IPS-18c (cell line): ENCODE data around the gene EHD4.

Experiments used
- H3K4me3 ChIP-seq: 2 replicates; pipeline ENCODE4 v1.7.0; 2013; ENCODE audit warnings: low read depth, mild to moderate bottlenecking, low read length, moderate library complexity; ENCODE audit not compliant: insufficient read depth
- H3K9me3 ChIP-seq: one replicate; pipeline ENCODE4 v1.6.1; 2013; ENCODE audit warnings: mild to moderate bottlenecking, low read length, moderate library complexity; ENCODE audit not compliant: control insufficient read depth, insufficient read depth

Gene EHD4

DNA sequence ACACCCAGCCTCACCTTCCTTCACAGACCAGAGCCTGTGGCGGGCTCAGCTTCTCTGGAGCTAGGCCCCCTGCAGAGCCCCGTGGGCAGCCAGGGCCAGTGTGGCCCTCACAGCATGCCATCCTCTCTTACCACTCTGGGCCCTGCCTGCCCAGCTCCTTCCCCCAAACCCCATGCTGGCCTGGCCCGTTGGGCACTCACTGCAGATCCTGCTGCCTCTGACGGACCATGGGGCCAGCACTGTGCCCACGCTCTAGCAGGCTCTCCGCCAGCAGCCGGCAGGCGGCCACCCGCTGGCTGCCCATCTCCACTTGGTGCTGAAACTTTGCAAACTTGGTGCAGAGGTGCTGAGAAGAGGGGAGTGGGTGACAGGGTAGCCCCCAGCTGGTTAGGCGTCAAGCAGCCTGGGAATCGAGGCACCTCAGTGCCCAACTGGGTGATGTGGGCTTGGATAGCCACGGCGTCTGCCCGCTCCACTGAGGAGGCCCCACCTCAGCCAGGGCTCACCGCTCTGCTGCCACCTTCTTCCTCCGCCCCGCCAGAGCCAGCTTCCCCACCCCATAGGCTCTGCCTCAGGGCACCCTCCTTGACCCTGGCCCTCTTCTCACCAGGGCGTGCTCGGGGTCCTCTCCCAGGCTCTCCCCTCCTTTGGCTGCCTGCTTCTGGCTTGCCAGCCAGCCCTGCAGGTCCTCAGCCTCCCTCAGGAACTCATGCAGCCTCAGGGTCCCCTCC lies 101.0 kb downstream of the EHD4 start:
- H3K4me3 ChIP-seq: no peak overlapping the region

DNA sequence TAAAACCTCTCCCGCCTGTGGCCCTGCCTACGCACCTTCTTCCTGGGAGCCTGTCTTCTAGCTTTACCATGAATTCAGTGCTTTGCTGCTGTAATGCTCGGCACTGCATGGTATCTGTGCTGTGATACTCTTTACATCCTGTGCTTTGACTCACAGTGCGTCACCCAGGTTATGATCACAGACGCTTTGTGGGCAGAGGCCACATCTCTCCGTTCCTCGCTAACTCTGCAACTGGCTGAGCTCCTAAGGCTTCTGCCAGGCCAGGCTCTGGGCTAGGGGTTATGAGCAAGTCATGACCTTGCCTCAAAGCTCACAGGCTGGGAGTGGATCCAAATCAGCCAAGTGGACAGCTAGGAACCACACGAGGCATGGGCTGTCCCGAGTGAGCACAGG lies 101.7 kb downstream of the EHD4 start:
- peaks cover 2% of the 10 kb centered on the region for H3K9me3 ChIP-seq
- no peak overlapping the region for H3K4me3 ChIP-seq

More for the DNA sequence above, 101.0 kb downstream of the EHD4 start:
- H3K9me3 ChIP-seq: peaks cover under 1% of the 10 kb centered on the region

DNA sequence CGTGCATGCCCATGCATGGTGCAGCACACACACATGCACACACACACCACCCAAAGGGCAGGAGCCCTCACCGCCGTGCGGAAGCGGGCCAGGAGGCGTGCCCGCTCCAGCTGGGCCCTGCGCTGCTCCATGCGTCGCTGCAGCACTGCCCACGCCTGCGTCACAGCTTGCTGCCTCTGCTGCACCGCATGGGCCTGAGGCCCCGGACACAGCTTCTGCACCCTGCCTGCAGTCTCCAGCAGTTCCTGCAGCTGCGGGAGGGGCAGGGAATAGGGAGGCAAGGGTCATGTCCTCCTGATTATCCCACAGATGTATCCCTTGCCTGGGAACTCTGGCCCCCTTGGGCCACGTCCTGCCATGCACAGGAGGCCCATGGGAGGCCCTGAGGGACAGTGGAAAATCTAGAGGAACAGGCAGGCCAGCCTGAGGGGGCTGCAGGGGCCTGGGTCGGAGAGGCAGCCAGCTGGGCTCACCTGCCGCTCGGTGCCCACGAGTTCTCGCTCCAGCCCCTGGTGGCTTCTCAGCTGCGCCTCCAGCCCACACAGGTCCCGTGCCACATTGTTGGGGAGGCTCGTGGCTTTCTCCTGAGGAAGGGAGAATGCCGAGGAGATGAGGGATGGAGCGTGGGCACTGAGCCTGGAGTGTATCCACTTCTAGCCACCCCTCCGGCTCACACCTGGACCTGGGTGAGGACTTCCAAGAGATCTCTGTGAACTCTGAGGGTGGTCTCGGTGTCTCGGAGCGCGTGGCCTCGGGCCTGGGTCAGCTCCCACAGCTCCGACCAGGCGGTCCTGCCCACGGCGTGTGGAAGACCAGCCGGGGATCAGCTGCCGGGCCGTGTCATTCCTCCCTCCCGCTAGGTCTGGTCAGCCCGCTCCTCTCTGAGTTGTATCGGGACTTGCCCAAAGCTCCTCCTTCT lies 102.3 kb downstream of the EHD4 start:
- Histone ChIP-seq H3K9me3 (peaks cover 2% of the 10 kb centered on the region), H3K4me3 (no peak overlapping the region)

DNA sequence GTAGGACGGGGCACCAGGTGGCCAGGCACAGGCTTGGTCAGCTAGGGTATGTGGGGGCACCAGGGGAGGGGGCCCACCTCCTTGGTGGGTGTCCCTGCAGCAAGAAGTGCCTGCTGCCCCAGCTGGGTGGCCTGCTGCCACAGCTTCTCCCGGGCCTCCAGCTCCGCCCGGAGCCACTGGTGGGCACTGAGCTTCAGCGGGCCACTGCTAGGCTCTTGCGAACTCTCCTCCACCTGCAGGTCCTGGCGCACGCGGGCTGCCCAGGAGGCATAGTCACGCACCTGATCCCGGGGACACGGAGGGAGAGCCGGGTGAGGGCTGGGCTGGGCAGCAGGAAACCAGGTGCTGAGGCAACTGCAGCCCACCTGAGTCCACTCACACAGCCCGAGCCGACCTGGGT lies 104.0 kb downstream of the EHD4 start:
- Histone ChIP-seq H3K4me3 (no peak overlapping the region), H3K9me3 (peaks cover 2% of the 10 kb centered on the region)

DNA sequence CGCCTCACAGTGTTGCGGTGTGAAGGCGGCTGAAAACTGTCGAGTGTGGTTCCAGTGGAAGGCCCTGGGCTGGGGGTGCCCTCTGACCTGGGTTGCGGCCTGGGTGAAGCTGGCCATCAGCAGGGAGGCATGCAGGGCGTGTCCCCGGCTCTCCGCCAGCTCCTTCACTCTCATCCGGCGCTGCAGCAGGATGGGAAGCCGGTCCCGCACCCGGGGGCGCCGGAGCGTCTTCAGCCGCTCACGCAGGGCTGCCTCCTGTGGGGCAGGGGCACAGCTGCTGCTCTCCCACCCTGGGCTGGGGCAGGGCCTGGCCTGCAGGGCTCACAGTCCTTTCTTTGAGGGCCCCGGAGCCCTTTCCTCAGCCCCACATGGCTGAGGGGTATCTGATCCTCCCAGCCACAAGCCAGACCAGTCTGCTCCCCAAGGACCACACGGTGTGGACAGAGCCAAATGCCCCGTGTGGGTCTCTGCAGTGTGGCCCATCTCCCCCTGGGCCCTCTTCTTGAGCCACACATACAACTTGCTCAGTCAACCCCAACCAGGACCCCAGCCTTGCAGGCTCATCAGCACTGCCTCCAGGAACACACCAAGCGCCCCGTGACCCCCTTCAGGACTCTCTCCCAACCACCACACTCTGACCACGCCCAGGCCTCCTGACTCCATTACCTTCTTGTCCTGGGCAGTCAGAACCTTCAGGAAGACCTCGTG lies 105.3 kb downstream of the EHD4 start:
- H3K4me3 ChIP-seq: no peak overlapping the region
- peaks cover 2% of the 10 kb centered on the region for H3K9me3 ChIP-seq

DNA sequence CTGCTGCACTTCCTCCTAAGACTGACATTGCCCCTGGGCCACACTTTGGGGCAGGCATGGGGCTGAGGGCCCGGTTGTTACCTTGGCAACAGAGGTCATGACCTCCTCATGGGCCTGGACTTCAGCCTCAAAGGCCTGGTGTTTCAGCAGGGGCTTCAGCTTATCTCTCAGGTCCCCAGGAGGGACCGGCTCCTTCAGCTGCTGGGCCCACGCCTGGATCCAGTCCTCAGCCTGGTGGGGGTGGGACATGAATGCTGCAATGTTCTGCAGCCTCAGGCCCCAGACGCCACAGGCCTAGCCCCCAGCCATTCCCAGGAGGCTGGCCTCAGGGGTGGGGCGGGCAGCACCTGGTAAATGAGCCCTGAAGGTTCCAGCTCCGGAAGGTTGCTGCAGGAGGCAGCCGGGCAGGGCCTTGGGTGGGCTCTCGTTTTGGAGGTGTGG lies 106.1 kb downstream of the EHD4 start:
- Histone ChIP-seq H3K4me3 (no peak overlapping the region), H3K9me3 (peaks cover 2% of the 10 kb centered on the region)

DNA sequence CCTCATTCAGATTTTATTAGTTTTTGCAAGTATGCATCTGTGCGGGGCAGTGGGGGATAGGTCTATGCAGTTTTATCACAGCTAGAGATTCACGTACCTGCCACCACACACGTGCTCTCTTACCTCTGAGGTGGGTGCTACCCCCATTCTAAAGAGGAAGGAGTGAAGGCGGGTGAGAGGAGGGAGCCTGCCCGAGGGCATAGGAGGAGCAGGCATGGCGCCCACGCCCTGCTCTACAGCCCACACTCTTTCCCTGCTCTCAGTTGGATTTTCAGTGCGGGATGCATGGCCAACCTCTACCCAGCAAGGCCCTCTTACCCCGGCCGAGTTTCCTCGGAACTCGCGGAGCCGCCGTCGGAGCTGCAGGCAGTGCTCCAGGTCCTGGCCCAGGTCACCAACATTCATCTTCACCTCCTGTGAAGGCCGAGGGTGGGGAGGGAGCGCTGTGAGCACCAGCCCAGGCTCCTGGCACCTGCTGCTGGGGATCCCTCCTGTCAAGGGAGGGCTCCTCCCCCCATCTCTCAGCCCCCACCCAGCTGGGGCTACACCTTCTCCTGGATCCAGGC lies 106.8 kb downstream of the EHD4 start:
- Histone ChIP-seq H3K9me3 (peaks cover 2% of the 10 kb centered on the region), H3K4me3 (no peak overlapping the region)

DNA sequence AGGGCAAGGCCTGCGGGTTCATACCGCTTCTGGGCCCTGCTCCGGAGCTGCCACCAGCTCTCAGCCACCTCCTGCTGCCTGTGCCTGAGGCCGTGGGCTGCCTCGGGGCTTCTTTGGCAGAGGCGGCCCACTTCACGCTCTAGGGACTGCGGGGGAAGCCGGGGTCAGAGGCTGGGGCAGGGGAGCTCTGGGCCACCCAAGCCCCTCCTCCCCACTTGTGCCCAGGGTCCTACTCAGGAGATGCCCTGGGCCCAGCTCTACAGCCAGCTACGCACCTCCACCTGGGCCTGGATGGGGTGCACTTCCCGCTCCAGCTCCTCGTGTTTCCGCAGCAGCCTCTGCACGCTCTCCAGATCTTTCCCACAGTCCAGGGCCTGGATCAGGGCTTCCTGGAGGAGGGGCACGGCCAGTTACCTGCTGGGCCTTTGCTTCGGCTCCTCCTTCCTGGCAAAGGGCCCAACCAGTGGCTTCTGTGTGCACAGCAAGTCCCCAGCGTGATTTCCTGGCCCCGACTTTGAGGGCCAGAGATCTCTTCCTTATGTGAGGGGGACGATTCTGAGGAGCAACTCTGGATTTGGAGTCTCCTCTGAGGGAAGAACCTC lies 109.7 kb downstream of the EHD4 start:
- Histone ChIP-seq H3K4me3 (no peak overlapping the region), H3K9me3 (peaks cover 2% of the 10 kb centered on the region)

DNA sequence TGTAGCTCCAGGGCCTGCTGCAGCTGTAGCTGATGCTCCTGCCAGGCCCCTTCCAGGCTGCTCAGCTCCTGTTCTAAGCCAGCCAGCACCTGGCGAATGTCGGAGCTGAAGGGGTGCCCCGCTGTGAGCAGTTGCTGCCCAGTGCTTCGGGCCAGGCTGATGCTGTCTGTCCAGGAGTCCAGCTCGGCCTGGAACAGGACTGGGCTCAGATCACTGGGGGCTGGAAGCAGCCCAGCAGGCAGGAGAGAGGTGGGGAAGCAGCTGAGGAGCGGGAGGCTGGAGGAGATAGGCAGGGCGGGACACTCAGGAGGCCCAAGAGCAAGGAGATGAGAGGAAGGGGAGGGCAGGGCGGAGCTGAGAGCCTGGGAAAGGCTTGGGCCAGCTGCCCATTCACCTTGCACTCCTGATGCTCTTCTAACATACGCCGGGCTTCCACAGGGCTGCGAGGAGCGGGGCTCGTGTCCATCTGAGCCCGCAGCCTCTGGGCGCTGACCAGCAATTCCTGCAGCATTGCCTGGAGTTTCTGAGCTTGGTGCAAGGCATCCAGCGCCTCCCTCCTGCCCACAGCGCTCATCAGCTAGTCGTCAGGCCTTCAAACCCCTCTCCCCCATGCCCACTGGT lies 110.5 kb downstream of the EHD4 start:
- peaks cover 2% of the 10 kb centered on the region for H3K9me3 ChIP-seq

DNA sequence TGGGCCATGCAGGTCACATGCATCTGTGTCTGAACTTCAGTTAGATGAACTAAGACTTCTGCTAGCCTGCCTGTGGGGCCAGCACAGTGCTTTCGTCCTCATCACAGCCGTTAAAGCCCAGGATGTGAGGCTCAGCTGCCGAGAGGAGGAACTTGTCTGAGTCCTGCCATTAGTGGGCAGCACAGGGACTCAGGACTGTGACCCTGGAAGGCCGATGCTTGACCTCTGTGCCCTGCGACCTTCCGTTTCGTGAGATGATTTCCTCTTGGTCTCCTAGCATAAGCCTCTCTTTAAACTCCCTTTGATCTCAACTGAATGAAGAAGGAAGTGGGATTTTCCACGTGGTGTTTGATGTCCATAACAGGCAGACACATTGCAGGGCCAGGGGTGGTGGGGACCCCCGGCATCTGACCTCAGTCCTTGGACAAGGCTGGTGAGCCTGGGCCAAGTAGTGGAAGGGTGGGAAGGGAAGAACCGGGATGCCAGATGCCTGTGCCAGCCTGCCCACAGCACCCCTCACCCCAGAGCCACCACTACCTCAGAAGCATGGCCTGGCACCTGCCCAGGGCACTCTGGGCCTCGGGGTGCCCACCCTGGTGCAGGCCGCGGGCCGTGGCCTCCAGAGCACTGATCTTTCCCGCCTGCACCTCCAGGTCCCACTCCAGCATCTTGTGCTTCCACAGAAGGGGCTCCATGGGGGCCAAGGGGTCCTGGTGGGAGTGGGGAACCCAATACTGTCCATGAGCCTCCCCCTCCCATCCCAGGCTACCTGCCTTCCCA lies 112.1 kb downstream of the EHD4 start:
- Histone ChIP-seq H3K4me3 (no peak overlapping the region), H3K9me3 (peaks cover 1% of the 10 kb centered on the region)

More for the DNA sequence above, 110.5 kb downstream of the EHD4 start:
- H3K4me3 ChIP-seq: no peak overlapping the region

DNA sequence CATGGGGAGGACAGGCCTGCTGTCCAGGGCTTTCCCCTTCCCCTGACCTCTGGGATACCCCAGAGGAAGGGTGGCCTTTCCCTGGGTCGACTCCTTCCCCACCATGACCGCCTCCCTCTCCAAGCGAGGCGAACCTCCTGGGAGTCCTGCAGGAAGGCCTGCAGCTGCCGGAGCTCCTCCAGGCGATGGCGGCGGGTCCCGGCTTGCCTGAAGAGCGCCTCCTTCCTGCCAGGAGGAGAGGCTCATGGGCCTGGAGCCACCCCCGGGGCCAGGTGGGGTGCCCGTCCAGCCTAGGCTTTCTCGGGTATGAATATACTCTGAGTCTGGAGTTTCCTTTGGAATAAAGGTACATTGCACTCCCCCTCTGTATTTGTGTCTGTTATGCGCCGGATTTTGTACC lies 113.6 kb downstream of the EHD4 start:
- Histone ChIP-seq H3K9me3 (peaks cover 2% of the 10 kb centered on the region), H3K4me3 (no peak overlapping the region)

DNA sequence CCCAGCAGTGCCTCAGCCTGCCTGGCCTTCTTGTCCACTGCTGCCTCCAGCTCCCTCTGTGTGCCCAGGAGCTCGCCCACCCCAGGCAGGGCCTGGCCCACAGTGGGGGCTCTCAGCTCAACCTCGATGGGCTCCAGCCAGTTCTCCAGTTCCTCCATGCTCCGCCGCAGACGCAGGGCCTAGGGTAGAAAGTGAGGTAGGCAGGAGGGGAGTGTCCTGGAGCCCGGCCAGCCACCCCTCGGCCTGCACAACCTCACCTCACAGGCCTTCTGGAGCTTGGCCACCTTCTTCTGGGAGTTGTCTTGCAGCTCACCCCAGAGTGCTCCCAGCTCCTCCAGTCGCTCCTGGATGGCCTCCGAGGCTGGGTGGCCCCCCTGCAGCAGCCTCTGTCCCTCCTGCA lies 115.0 kb downstream of the EHD4 start:
- Histone ChIP-seq H3K4me3 (no peak overlapping the region), H3K9me3 (peaks cover 2% of the 10 kb centered on the region)

DNA sequence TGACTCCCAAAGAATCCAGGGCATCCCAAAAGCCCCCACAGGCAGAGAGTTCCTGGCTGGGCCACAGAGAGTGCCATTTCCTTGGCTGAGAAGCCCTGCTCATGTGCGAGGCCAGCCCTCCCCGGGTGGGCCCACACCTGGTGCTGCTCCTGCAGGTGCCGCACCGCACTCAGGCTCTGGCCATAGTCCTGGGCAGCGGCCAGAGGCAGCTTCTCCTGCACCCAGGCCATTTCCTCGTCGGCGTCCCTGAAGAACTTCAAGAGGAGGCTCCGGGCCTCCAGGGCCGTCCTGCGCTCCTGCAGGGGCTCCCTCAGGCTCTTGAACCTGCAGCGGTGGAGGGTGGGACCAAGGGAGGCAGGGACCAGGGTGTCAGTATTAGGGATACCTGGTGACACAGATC lies 115.6 kb downstream of the EHD4 start:
- Histone ChIP-seq H3K4me3 (no peak overlapping the region), H3K9me3 (peaks cover 2% of the 10 kb centered on the region)

DNA sequence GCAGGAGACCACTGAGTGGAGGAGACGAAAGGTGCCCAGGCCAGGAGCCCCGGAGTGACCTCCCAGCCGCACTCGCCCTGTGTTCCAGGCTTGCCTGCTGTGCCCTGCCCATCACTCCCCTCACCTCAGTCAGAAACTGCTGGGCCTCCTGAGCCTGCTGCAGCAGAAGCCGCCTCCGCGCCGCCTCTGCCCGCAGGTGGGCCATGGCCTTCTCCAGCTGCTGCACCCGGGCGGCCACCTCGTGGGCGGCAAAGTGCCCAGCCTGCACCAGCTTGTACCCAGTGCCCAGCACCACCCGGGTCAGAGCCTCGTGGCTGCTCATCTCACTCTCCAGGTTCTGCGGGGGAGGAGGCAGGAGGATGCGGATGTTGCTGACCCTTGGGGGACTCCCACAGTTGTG lies 116.1 kb downstream of the EHD4 start:
- no peak overlapping the region for H3K4me3 ChIP-seq
- peaks cover 2% of the 10 kb centered on the region for H3K9me3 ChIP-seq

DNA sequence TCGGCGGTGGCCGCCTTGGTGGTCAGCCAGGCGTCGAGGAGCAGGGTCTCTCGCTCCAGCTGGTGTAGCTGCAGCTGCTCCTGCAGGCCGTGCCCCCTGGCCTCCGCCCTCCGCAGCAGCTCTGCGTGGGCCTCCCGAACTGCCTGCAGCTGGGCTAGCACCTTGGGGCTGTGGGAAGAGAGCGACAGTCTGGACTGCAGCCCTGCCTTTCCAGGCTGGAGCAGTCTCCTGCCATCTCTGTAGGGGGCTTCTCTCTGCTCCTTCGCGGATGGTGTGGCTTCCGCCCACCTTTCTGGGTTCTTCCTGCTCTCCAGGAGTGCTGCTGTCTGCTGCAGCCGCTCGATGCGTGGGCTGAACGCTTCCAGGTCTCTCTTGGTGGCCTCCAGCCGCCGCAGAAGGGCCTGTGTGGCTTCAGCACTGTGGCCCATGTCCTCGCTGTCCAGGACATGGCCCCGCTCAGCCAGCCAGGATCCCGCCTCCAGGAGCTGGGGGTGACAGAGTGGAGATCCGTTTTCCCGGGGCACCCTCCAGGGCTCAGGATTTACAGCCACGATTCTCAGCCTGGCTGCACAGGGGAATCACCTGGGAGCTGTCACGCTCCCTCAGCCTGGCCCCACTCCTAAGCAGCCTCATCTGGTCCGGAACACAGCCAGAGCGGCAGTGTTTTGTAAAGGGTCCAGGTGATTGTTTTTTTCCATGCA lies 116.9 kb downstream of the EHD4 start:
- H3K4me3 ChIP-seq: no peak overlapping the region
- H3K9me3 ChIP-seq: peaks cover 2% of the 10 kb centered on the region
